Stromal cell of bone marrow (primary cell): ENCODE data around the gene PRKCZ.
"Not testable (repeated sequence)": the region's sequence is repeated elsewhere in the genome, so short reads cannot be mapped to it uniquely, and the experiment has no call there.

Experiments used
- DNase-seq: peaks from one replicate; pipeline ENCODE4 v3.0.0-alpha.2; 2012; ENCODE audit warnings: low read depth

Gene PRKCZ

GRCh38 chr1:2119886-2120285 is 69.7 kb downstream of the PRKCZ start:
- no peak for DNase-seq

DNA sequence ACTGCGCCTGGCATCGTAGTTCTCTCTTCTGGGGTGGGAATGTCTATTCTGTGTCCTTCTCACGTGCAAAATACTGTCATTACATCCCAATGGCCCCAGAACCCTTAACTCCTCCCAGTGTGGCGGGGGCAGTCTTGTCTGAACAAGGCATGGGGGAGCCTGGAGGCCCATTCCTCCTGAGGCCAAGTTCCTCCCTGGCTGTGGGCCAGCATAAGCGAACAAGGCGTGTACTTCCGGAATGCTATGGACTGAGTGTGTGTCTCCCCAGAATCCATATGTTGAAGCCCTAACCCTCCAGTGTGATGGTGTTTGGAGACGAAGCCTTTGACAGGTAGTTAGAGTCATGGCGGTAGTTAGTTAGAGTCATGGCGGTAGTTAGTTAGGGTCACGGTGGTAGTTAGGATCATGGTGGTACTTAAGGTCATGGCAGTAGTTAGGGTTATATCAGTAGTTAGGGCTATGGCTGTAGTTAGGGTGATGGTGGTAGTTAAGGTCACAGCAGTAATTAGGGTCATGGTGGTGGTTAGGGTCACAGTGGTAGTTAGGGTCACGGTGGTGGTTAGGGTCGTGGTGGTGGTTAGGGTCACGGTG is 71.0 kb downstream of the PRKCZ start:
- DNase-seq, result no peak

GRCh38 chr1:2121794-2122193 is 71.6 kb downstream of the PRKCZ start:
- not testable (repeated sequence) for DNase-seq

DNA sequence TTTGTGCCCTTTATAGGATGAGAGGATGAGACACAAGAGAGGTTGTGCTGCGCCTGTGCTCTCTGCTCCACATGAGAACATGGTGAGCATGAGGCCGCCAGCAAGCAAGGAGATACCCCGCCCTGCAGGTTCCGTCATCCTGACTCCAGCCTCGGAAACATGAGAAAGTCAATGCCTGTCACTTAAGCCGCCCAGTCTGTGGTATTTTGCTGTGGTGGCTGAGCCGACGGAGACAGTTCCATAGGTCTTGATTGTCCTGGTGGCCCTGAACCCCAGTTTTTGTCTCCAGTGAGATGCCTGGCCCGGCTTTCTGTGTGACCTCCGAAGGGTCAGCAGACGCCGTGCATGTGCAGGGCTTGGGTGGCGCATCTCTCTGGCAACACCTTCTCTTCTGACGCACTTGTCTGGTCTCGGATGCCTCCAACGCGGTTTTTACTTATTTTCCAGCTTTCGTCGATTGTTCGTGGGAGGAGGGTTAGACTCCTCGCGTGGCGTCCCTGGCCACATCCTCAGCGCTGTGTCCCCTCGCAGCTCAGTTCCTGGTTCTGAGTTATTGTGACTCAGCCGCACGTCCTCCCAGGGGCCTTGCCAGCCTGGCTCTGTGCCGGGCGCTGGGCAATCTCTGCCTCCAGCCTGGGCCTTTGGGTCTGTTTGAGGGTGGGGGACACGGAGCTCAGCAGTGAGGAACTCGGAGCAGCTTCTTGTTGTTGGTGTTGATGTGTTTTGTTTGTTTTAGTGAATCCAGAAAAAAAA is 74.4 kb downstream of the PRKCZ start:
- no peak for DNase-seq

DNA sequence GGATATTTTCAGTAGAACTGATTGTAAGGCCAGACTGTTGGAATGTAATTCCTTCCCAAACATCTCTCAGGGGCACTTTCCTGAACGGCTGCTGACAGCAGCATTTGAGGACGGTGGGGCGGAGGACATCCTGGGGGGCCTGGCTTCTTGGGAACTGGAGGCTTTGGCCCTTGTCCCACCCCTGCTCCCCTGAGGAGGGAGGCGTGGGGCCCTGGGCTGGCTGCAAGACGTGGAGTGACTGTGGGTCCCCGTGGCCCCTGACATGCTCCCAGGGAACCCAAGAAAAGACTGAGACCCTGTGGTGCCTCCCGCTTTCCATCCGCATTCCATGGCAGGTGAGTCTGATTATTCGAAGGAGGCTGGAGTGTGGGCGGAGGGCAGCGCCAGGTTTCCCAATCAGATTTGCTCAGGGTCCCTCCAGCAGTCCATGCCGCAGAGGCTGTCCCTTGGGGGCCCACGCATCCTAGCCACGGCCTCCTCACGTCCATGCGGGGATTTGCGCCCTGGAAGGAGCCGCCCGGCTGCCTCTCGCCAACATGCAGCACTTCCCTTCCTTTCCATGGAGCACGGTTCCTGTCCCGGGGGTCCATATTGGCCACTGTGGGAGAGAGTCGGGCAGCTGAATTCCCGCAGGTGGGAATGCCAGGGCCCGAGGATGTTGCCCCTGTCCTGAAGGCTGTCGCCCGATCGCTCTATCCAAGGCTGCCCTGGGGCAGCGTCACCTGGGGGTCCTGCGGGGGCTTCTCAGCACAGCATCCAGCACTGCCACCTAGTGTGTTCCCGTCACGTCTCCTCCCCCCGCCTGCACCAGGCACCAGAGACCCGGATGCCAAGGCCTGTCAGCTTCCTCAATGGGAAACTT is 75.4 kb downstream of the PRKCZ start:
- DNase-seq, result no peak

GRCh38 chr1:2126331-2127186 is 76.3 kb downstream of the PRKCZ start:
- DNase-seq, result no peak

DNA sequence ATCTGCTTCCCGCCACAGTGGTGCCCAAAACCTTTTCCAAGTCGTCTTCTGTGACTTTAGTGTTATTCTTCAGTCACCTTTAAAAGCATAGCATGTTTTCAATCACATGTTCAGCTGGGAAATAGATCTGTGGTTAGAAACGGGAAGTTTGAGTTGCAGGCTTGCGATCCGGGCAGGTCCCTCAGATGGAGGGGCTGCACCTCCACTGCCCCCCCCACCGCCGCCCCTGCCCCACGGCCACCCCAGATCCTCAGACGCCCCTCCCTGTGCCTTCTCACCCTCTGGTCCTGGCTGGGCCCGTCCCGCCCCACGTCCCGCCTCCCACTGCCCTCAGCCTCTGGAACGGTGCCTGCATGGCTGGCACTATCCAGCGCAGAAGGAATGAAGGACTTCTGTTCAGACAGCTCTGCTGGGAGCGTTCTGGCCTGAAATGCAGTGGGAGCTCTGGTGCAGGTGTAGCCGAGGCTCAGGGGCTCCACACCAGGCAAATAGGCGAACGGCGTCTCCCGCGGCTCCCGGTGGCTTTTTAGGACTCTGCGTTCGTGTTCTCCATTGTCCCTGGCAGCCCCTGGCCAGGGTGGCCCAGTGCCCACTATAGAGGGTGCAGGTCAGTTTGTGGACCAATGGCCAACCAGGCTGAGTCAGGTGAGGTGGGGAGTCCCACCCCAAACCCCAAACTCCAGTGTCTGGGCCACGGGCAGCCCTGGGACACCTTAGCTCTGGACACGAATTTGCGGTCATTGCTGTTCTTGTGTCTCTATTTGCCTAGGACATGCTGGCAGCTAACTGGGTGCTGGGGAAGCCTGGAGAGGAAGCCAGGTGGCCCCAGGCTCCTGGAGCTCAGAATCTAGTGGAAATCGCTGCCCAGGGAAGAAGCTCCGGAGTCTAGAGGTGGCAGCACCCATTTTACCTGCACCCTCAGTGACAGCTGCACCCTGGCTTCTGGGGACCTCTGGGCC is 77.3 kb downstream of the PRKCZ start:
- no peak for DNase-seq

DNA sequence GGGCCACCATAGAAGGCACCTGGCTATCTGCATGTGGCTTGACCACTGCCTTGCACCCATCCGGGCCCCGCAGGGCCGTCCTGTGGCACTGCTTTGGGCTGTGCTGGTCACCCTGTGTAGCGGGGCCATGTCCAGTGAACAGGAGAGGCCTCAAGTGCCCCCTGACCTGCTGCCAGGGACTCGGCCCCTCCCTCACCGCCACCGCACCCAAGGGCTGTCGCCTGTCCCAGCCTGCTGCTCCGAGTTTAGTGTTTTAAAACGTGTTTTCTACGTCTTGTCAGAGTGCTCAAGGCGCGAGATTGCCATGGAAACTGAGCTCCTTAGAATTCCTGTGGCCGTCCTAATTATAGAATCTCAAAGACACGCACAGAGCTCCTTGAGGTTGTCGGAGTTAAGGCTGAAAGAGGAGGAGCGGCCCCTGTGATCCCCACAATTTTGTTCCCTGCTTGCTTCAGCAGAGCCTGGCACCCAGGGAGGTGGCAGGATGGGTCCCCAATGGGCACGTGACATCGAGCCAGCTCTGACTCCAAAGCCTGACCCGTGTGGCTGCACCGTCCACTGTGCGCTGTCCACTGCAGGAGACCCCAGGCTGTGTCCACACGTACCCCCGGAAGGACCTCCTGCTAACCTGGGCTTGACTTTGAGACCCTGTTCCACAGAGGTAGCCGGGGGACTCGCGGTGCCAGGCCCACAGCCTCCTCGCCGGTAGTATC is 78.1 kb downstream of the PRKCZ start:
- DNase-seq, result no peak

DNA sequence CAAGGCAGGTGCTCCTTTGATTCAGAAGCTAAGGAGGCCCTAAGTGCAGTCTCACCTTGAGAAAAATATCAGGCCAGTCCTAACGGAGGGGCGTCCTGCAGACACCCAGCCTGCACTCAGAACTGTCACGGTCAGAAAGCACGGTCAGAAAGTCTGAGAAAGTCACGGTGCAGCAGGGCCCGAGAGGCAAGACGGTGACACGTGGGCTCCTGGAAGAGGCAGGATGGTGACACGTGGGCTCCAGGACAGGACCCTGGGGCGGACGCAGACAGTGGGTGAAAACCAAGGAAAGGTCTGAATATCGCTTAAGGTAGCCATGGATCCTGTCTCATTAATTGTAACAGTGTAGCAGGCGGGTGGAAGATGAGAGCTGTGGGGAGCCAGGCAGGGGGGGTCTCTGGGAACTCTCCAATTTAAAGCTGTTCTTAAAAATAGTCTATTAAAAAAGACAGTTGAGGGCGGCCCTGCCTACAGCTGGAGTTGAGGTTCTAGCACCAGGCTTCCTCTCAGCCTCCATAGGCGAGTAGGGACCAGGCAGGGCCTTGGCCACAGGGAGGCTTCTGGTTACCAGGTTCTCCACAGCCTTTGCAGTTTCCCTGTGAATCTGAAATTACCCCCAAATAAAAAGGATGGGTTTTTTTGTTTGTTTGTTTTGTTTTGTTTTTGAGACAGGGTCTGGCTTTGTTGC is 79.2 kb downstream of the PRKCZ start:
- no peak for DNase-seq

DNA sequence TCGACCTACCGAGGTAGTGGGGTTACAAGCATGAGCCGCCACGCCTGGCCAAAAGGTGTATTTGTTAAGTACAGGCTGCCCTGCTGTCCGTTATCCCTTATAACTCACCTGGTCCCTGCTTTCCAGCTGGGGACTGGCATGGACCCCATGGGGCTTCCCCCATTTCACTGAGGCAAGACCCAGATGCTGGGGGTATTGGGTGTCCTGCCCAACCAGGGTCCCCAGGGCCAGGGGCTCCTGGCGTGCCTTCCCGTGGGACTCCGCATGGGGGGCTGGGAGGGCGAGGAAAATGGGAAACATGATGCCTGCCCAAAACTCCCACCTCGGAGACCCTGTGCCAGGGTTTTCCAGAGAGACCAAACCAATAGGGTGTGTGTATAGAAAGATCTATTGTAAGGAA is 79.9 kb downstream of the PRKCZ start:
- no peak for DNase-seq

DNA sequence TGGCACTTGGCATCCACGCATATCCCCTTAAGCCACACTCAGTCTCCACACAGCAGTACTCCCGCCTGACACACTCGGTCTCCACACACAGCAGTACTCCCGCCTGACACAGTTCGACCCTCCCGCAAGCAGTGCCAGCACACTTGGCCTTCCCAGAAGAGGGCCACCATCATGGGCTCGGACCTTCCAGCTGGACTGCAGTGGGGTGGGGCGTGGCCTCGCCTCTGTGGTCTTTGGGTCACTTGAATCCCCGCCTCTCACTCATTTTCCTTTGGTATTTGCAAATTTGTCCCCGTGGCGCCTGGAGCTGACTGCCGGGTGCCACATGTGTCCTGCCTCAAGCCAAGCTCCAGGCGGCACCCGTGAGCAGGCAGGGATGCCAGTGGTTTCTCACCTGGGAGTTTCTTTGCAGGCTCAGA is 80.7 kb downstream of the PRKCZ start:
- no peak for DNase-seq

GRCh38 chr1:2132222-2133038 is 82.2 kb downstream of the PRKCZ start:
- peak; percentile 55 for DNase-seq

DNA sequence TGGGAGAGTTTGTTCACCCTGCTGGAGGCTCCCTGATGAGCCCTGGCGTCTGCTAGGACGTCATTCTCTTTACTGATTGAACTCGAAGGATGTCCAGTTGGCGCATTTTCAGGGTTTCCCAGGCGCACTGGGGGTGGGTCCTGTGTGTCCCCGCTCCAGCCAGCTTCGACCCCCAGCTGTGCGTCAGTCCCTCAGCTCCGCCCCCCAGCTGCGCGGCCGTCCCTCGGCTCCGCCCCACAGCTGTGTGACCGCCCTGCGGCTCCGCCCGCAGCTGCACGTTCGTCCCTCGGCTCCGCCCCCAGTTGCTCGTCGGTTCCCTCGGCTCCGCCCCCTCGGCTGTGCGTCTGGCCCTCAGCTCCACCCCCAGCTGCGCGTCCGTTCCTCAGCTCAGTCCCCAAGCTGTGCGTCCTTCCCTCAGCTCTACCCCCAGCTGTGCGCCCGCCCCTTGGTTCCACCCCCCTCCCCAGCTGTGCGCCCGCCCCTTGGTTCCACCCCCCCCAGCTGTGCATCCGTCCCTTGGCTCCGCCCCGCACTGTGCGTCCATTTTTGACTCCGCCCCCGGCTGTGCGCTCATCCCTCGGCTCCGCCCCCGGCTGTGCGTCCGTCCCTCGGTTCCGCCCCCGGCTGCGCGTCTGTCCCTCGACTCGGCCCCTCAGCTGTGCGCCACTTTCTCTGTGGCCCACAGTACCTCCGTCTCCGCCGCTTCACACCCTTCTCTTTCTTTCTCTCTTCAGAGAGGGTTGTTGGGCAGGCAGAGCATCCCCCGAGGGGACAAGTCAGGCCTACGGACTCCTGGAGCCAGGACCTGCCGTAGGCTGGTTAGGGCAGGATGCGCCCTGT is 83.0 kb downstream of the PRKCZ start:
- DNase-seq, result peak; percentile 93

GRCh38 chr1:2133879-2134215 is 83.6 kb downstream of the PRKCZ start:
- DNase-seq, result no peak

DNA sequence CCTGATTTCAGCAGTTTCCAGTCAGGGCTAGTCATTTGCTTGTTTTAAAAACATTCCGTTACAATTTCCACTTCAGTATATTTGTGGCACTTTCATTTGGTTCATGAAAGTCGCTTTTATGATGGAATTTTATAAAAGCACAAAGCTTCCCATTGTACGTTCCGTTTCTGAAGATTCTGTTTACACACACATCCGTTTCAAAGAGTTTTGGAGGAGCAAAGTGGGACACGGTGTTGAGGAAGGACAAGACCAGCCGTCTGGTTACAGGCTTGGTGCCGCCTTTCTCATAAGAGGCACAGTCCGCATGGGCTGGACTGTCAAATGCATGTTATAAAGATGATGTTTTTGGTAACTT is 84.0 kb downstream of the PRKCZ start:
- DNase-seq, result no peak

- no peak for DNase-seq
Measured at GRCh38 chr1:2134621-2135307, 84.6 kb downstream of the PRKCZ start.

GRCh38 chr1:2135441-2135841 is 85.2 kb downstream of the PRKCZ start:
- peak; percentile 48 for DNase-seq
